ENCODE data around the gene FNIP1.

GRCh38 chr5:131634996-131635683 is 161.7 kb downstream of the FNIP1 start, which contains the start of gene RAPGEF6:
- TF ChIP-seq CTCF (IDR thresholded peaks at IDR 0.05) (0 out of 2 replicates have a peak, but pooled peaks have one; percentile 13), EZH2phosphoT487 (IDR thresholded peaks at IDR 0.05; ENCODE audit: borderline replicate concordance, low read depth) (no peak), NRF1 (IDR thresholded peaks at IDR 0.05; ENCODE audit: low read depth, low read length) (peak; percentile 92), RFX5 (IDR thresholded peaks at IDR 0.05; ENCODE audit: low read length) (0 out of 2 replicates have a peak, but pooled peaks have one; percentile 32)
